ENCODE data around the gene PTTG2.

DNA sequence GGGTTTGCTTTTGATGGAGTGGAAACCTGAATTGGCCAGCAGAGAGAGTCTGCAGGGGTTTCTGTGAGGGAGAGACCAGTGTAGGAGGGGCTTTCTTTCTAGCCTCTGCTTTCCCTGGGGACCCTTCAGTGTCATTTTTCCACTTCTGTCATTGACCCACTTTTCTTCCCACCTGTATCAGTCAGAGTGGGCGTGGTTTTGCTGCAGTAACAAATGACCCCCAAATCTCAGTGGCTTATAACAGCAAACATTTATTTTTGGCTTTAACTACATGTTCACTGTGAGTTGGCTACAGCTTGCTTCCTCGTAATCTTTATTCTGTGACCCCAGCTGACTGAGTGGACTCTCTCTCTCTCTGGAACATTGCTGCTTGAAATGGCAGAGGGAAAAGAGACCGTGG, 25.6 kb upstream of the PTTG2 start:
- TF ChIP-seq ZNF24 (IDR thresholded peaks at IDR 0.05) (no peak), ZNF251 (CRISPR knock-in tag; IDR thresholded peaks at IDR 0.05) (no peak), CHD2 (IDR thresholded peaks at IDR 0.05; ENCODE audit: low read depth, low read length) (no peak), ZNF577 (CRISPR knock-in tag; IDR thresholded peaks at IDR 0.05; ENCODE audit: borderline replicate concordance, low read depth) (no peak), RAD21 (CRISPR knock-in tag; IDR thresholded peaks at IDR 0.05) (no peak)

All from HepG2 (cell line).